ENCODE results near the gene RNF31. TPM values are rescaled to one million over a fixed set of nuclear protein-coding genes. Genes with fewer than 3 reads are reported as not detected.

Gene RNF31
- total and polyA plus RNA-seq, 2 donors (not counting 1 experiment from before 2014, with no cell fraction given) = 69.8 to 103 TPM

- DNase-seq = no peak
- Histone ChIP-seq H3K27ac (ENCODE audit: low read length in 2 of 2) (no peak overlapping the region), H3K36me3 (replicated peaks in 1 of 2; ENCODE audit: control extremely low read depth in 1 of 2, control insufficient read depth in 1 of 2, extremely low read depth in 1 of 2, insufficient read depth in 2 of 2, low read length in 1 of 2) (peaks cover 2 to 53% of the 10 kb centered on the region in 2 experiments), H4K20me1 (ENCODE audit: control insufficient read depth, insufficient read depth, low read length, poor library complexity, severe bottlenecking) (peaks cover 41% of the 10 kb centered on the region), H3K9ac (ENCODE audit: low read length) (no peak overlapping the region), H3K27me3 (replicated peaks in 1 of 4; ENCODE audit: control extremely low read depth in 1 of 4, control insufficient read depth in 3 of 4, insufficient read depth in 4 of 4, low read length in 3 of 4) (no peaks in the 10 kb centered on the region), H3K79me2 (ENCODE audit: control insufficient read depth, insufficient read depth, low read length) (peaks cover 67% of the 10 kb centered on the region), H3K4me2 (replicated peaks; ENCODE audit: low read depth, low read length, poor library complexity, severe bottlenecking) (no peak overlapping the region), H2AFZ (ENCODE audit: insufficient read depth, low read depth, low read length, poor library complexity, severe bottlenecking) (no peak overlapping the region), H3K4me3 (ENCODE audit: control extremely low read depth in 1 of 5, extremely low read depth in 1 of 5, insufficient read depth in 1 of 5, low read depth in 2 of 5, low read length in 4 of 5) (no peak overlapping the region), H3K4me1 (ENCODE audit: control insufficient read depth in 2 of 2, insufficient read depth in 2 of 2, low read length in 2 of 2) (peaks cover 14 to 25% of the 10 kb centered on the region in 2 donors), H3K9me3 (ENCODE audit: control extremely low read depth in 1 of 3, control insufficient read depth in 2 of 3, insufficient read depth in 1 of 3, low read length in 2 of 3) (no peaks in the 10 kb centered on the region)
- ChIA-PET POLR2A (interaction anchor here (0.7 to 0.9 kb wide), 3 partner anchors 11 to 1061 kb away, joined by 3 to 13 read pairs (median 3); partner anchors contain the start of gene IRF9), CTCF (interaction anchor here (0.6 to 2.3 kb wide), 6 partner anchors 9 to 60 kb away, joined by 3 to 14 read pairs (median 6); partner anchors contain the start of genes EMC9, IRF9 and PSME1)
- Mint-ChIP-seq H3K27ac (no peak overlapping the region), H3K27me3 (no peaks in the 10 kb centered on the region), H3K4me3 (peak overlapping the region; percentile 18), H3K9me3 (ENCODE audit: insufficient read depth) (no peaks in the 10 kb centered on the region), H3K4me1 (peaks cover 38% of the 10 kb centered on the region)
- intact Hi-C loops (cut with micrococcal nuclease) = no loop called here
- TF ChIP-seq CTCF (IDR thresholded peaks at IDR 0.05) (no peak), EZH2 (IDR thresholded peaks at IDR 0.05; ENCODE audit: borderline replicate concordance, insufficient read depth, low read depth, low read length, poor library complexity, severe bottlenecking) (no peak)
- ATAC-seq (ENCODE audit: low read depth) = no peak
- WGBS (ENCODE audit: insufficient coverage) = 99% methylated on average over 8 of the region's 9 CpGs
Observed at GRCh38 chr14:24150567-24150966, 3.3 kb downstream of the RNF31 start.

GRCh38 chr14:24150993-24151392 is 3.7 kb downstream of the RNF31 start:
- WGBS (ENCODE audit: insufficient coverage) = 99% methylated on average over 8 of the region's 9 CpGs
- peaks cover 37% of the 10 kb centered on the region for H4K20me1 ChIP-seq (ENCODE audit: control insufficient read depth, insufficient read depth, low read length, poor library complexity, severe bottlenecking)
- TF ChIP-seq CTCF (IDR thresholded peaks at IDR 0.05) = no peak
- no peak for TF ChIP-seq EZH2 (IDR thresholded peaks at IDR 0.05; ENCODE audit: borderline replicate concordance, insufficient read depth, low read depth, low read length, poor library complexity, severe bottlenecking)
- no peak overlapping the region for H3K9ac ChIP-seq (ENCODE audit: low read length)
- H3K4me1 ChIP-seq (ENCODE audit: control insufficient read depth in 2 of 2, insufficient read depth in 2 of 2, low read length in 2 of 2) = peaks cover 10 to 21% of the 10 kb centered on the region in 2 donors
- CTCF ChIA-PET = interaction anchor here (0.6 to 2.3 kb wide), 7 partner anchors 10 to 60 kb away, joined by 3 to 14 read pairs (median 6); partner anchors contain the start of genes EMC9, IRF9 and PSME1
- DNase-seq = no peak
- peaks cover 65% of the 10 kb centered on the region for H3K79me2 ChIP-seq (ENCODE audit: control insufficient read depth, insufficient read depth, low read length)
- H3K27ac ChIP-seq (ENCODE audit: low read length in 2 of 2) = no peak overlapping the region
- Mint-ChIP-seq H3K4me3 (no peak overlapping the region), H3K4me1 (peaks cover 33% of the 10 kb centered on the region), H3K9me3 (ENCODE audit: insufficient read depth) (no peaks in the 10 kb centered on the region), H3K27me3 (no peaks in the 10 kb centered on the region), H3K27ac (no peak overlapping the region)
- intact Hi-C loops (cut with micrococcal nuclease) = no loop called here
- H3K9me3 ChIP-seq (ENCODE audit: control extremely low read depth in 1 of 3, control insufficient read depth in 2 of 3, insufficient read depth in 1 of 3, low read length in 2 of 3) = no peaks in the 10 kb centered on the region
- H3K4me2 ChIP-seq (replicated peaks; ENCODE audit: low read depth, low read length, poor library complexity, severe bottlenecking) = no peak overlapping the region
- POLR2A ChIA-PET = interaction anchor here (0.7 to 0.9 kb wide), 3 partner anchors 10 to 1061 kb away, joined by 3 to 13 read pairs (median 3); partner anchors contain the start of gene IRF9
- H3K4me3 ChIP-seq (ENCODE audit: control extremely low read depth in 1 of 5, extremely low read depth in 1 of 5, insufficient read depth in 1 of 5, low read depth in 2 of 5, low read length in 4 of 5) = no peak overlapping the region
- no peak for ATAC-seq (ENCODE audit: low read depth)
- H3K27me3 ChIP-seq (replicated peaks in 1 of 4; ENCODE audit: control extremely low read depth in 1 of 4, control insufficient read depth in 3 of 4, insufficient read depth in 4 of 4, low read length in 3 of 4) = no peaks in the 10 kb centered on the region
- no peak overlapping the region for H2AFZ ChIP-seq (ENCODE audit: insufficient read depth, low read depth, low read length, poor library complexity, severe bottlenecking)
- H3K36me3 ChIP-seq (replicated peaks in 1 of 2; ENCODE audit: control extremely low read depth in 1 of 2, control insufficient read depth in 1 of 2, extremely low read depth in 1 of 2, insufficient read depth in 2 of 2, low read length in 1 of 2) = peaks cover 5 to 57% of the 10 kb centered on the region in 2 experiments
